HepG2 (cell line): Measurements from ENCODE around the gene CREG2. TPM values are rescaled to one million over a fixed set of nuclear protein-coding genes. Genes with fewer than 3 reads are reported as not detected.

Source experiments
- AGO2 ChIP-seq: fragments of 200-400 bp; formaldehyde crosslinking; optimal IDR thresholded peaks from 2 replicates; pipeline ENCODE3; 2017; ENCODE audit warnings: mild to moderate bottlenecking, low read depth, low read length, moderate library complexity
- AKAP8 ChIP-seq: sonication (generic); formaldehyde crosslinking; IDR thresholded peaks from 2 replicates; pipeline ENCODE4 v1.5.1; 2020; ENCODE audit warnings: mild to moderate bottlenecking, missing genetic modification reagents
- CCDC6 ChIP-seq: sonication (generic); formaldehyde crosslinking; IDR thresholded peaks from 2 replicates; pipeline ENCODE4 v1.8.1; 2022; ENCODE audit warnings: mild to moderate bottlenecking, missing genetic modification reagents, moderate library complexity
- HOXA9 ChIP-seq: sonication (generic); formaldehyde crosslinking; IDR thresholded peaks from 2 replicates; pipeline ENCODE4 v1.8.1; 2022; ENCODE audit warnings: missing genetic modification reagents, mild to moderate bottlenecking, moderate library complexity, borderline replicate concordance
- MAF1 ChIP-seq: sonication (generic); formaldehyde crosslinking; IDR thresholded peaks from 2 replicates; pipeline ENCODE4 v1.5.0; 2020; ENCODE audit warnings: missing genetic modification reagents, borderline replicate concordance
- MZF1 ChIP-seq: sonication (generic); formaldehyde crosslinking; IDR thresholded peaks from 2 replicates; pipeline ENCODE4 v1.8.1; 2023; ENCODE audit warnings: mild to moderate bottlenecking, missing genetic modification reagents, borderline replicate concordance
- NFAT5 ChIP-seq: sonication (generic); formaldehyde crosslinking; IDR thresholded peaks from 2 replicates; pipeline ENCODE4 v1.4.0; 2020; ENCODE audit warnings: missing genetic modification reagents
- PLSCR1 ChIP-seq: sonication (generic); formaldehyde crosslinking; IDR thresholded peaks from 2 replicates; pipeline ENCODE4 v1.5.0; 2020; ENCODE audit warnings: missing genetic modification reagents, mild to moderate bottlenecking, borderline replicate concordance
- RBM39 ChIP-seq: fragments of 200-400 bp; formaldehyde crosslinking; IDR thresholded peaks from one replicate; pipeline ENCODE4 v1.6.1; 2018; ENCODE audit warnings: antibody characterized with exemption, mild to moderate bottlenecking, low read depth, low read length; ENCODE audit not compliant: poor library complexity, severe bottlenecking
- REPIN1 ChIP-seq: sonication (generic); formaldehyde crosslinking; IDR thresholded peaks from 2 replicates; pipeline ENCODE4 v1.8.0; 2022; ENCODE audit warnings: missing genetic modification reagents, low read depth, mild to moderate bottlenecking, borderline replicate concordance
- SRSF4 ChIP-seq: fragments of 200-400 bp; formaldehyde crosslinking; IDR thresholded peaks from one replicate; pipeline ENCODE4 v1.6.1; 2018; ENCODE audit warnings: mild to moderate bottlenecking, low read depth, low read length, moderate library complexity; ENCODE audit not compliant: poor library complexity, severe bottlenecking
- THAP7 ChIP-seq: sonication (generic); formaldehyde crosslinking; IDR thresholded peaks from 2 replicates; pipeline ENCODE4 v1.8.1; 2023; ENCODE audit warnings: mild to moderate bottlenecking, missing genetic modification reagents
- ZFP82 ChIP-seq: sonication (generic); formaldehyde crosslinking; IDR thresholded peaks from 2 replicates; pipeline ENCODE4 v1.5.1; 2020; ENCODE audit warnings: mild to moderate bottlenecking, missing genetic modification reagents, borderline replicate concordance
- ZFYVE20 ChIP-seq: sonication (generic); formaldehyde crosslinking; IDR thresholded peaks from 2 replicates; pipeline ENCODE4 v1.8.0; 2023; ENCODE audit warnings: low read depth, mild to moderate bottlenecking, moderate library complexity, missing genetic modification reagents, borderline replicate concordance
- ZNF253 ChIP-seq: sonication (generic); formaldehyde crosslinking; IDR thresholded peaks from 2 replicates; pipeline ENCODE4 v1.8.0; 2022; ENCODE audit warnings: mild to moderate bottlenecking, missing genetic modification reagents, borderline replicate concordance
- ZNF30 ChIP-seq: sonication (generic); formaldehyde crosslinking; IDR thresholded peaks from 2 replicates; pipeline ENCODE4 v1.5.0; 2020; ENCODE audit warnings: mild to moderate bottlenecking, missing genetic modification reagents
- ZNF558 ChIP-seq: sonication (generic); formaldehyde crosslinking; IDR thresholded peaks from 2 replicates; pipeline ENCODE4 v1.9.0; 2022; ENCODE audit warnings: mild to moderate bottlenecking, missing genetic modification reagents, borderline replicate concordance
- ZNF672 ChIP-seq: sonication (generic); formaldehyde crosslinking; IDR thresholded peaks from 2 replicates; pipeline ENCODE4 v1.8.1; 2022; ENCODE audit warnings: missing genetic modification reagents
- ZNF75D ChIP-seq: sonication (generic); formaldehyde crosslinking; IDR thresholded peaks from 2 replicates; pipeline ENCODE4 v1.8.1; 2023; ENCODE audit warnings: missing genetic modification reagents, mild to moderate bottlenecking, borderline replicate concordance
- ZNF781 ChIP-seq: sonication (generic); formaldehyde crosslinking; IDR thresholded peaks from 2 replicates; pipeline ENCODE4 v1.5.1; 2020; ENCODE audit warnings: borderline replicate concordance, mild to moderate bottlenecking, missing genetic modification reagents; ENCODE audit errors: not compliant biosample characterization
- ZNF841 ChIP-seq: sonication (generic); formaldehyde crosslinking; IDR thresholded peaks from 2 replicates; pipeline ENCODE4 v1.8.1; 2023; ENCODE audit warnings: missing genetic modification reagents, borderline replicate concordance
- ZNF879 ChIP-seq: sonication (generic); formaldehyde crosslinking; IDR thresholded peaks from 2 replicates; pipeline ENCODE4 v1.8.1; 2023; ENCODE audit warnings: missing genetic modification reagents
- polyA plus RNA-seq, 8 experiments: library from polyadenylated mRNA; depleted of rRNA in 3 of 8; stranded (reverse) in 7 of 8; unstranded in 1 of 8; fragments of >200 nt; fragmentation: Illumina TruSeq in 4 of 8; extraction: Trizol in 4 of 8; gene quantifications; 2 replicates each; pipeline versions ENCODE4 v1.2.1 to v1.2.3, GENCODE V29; 2011 to 2016; ENCODE audit warnings: low read depth in 4 of 8, missing spikeins in 1 of 8, mixed read lengths in 1 of 8; ENCODE audit not compliant: insufficient read depth in 1 of 8
- total RNA-seq, 5 experiments: library from RNA; depleted of rRNA; stranded (reverse); fragments of >200 nt; fragmentation: Illumina TruSeq; extraction: Trizol; gene quantifications; 2 replicates each; pipeline ENCODE4 v1.2.3, GENCODE V29; 2016; ENCODE audit warnings: low read depth in 1 of 5

The CREG2 gene
- total and polyA plus RNA-seq, 2 of the 13 experiments (the other 11 are each of a cell fraction or from before 2014, with no cell fraction given) = 0.18 to 0.26 TPM

GRCh38 chr2:101307950-101308431 is 79.3 kb downstream of the CREG2 start (continued):
- TF ChIP-seq NFAT5 = peak; percentile 83; the same call in 1 of the 2 replicates
- peak; percentile 23 for TF ChIP-seq ZNF781
- TF ChIP-seq ZNF672 = 0 out of 2 replicates have a peak, but pooled peaks have one; percentile 49
- TF ChIP-seq HOXA9 = peak; percentile 86
- TF ChIP-seq ZNF253 (CRISPR knock-in tag) = 0 out of 2 replicates have a peak, but pooled peaks have one; percentile 61
- TF ChIP-seq MZF1 (CRISPR knock-in tag) = peak; percentile 35; the same call in 1 of the 2 replicates
- peak; percentile 90 for TF ChIP-seq ZNF30 (CRISPR knock-in tag)
- TF ChIP-seq ZNF841 = 0 out of 2 replicates have a peak, but pooled peaks have one; percentile 5
- peak; percentile 50; the same call in 1 of the 2 replicates for TF ChIP-seq PLSCR1 (CRISPR knock-in tag)
- peak; percentile 95 for TF ChIP-seq AGO2
- peak; percentile 75 for TF ChIP-seq ZFYVE20 (CRISPR knock-in tag)
- no peak for TF ChIP-seq ZFP82 (CRISPR knock-in tag)
- TF ChIP-seq ZNF75D (CRISPR knock-in tag) = peak; percentile 60; the same call in 1 of the 2 replicates
- peak; percentile 16 for TF ChIP-seq CCDC6 (CRISPR knock-in tag)
- TF ChIP-seq ZNF558 (CRISPR knock-in tag) = 0 out of 2 replicates have a peak, but pooled peaks have one; percentile 30
- no peak for TF ChIP-seq AKAP8 (CRISPR knock-in tag)
- peak; percentile 26 for TF ChIP-seq RBM39
- peak; percentile 14; the same call in 1 of the 2 replicates for TF ChIP-seq REPIN1
- TF ChIP-seq SRSF4 = peak; percentile 22
- TF ChIP-seq ZNF879 (CRISPR knock-in tag) = peak; percentile 84; the same call in 1 of the 2 replicates
- TF ChIP-seq THAP7 (CRISPR knock-in tag) = 0 out of 2 replicates have a peak, but pooled peaks have one; percentile 32
- TF ChIP-seq MAF1 = 0 out of 2 replicates have a peak, but pooled peaks have one; percentile 32
